ENCODE data around the gene APOBEC3B. TPM values are rescaled to one million over a fixed set of nuclear protein-coding genes. Genes with fewer than 3 reads are reported as not detected.
A peak's percentile ranks its signal among the peaks of the same experiment; 100 is the strongest.

The APOBEC3B gene
- total and polyA plus RNA-seq, 9 of the 15 experiments (the other 6 are each of a cell fraction or from before 2014, with no cell fraction given): 5.9 to 166 (median 43.2) TPM

DNA sequence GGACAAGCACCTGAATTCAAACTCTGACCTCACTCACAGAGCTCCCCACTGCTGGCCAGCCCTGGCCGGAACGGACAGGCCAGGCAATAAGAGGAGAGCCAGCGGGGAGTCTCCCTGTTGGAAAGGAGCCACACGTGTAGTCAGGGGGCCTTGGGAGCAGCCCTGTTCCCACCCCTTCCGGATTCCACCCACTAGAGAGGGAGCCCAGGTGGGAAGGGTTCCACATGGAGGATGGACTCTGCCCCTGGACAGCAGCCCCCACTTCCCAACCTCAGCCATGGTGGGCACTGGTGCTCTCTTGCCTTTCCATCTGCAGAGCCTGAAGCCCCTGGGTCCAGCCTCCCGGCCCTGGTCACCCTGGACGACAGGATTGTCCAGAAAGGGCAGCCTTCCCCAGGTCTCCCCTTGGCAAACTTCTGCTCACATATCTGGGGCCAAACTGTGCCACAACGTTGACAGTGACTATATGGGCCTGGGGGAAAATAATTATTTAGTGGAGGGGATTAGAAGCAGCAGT lies 32.2 kb upstream of the APOBEC3B start:
- Histone ChIP-seq H2AFZ (ENCODE audit: low read depth, low read length) (no peak overlapping the region), H3K4me2 (ENCODE audit: insufficient read depth, low read length) (no peak overlapping the region), H3K27ac (ENCODE audit: extremely low read depth, low read depth, low read length) (no peak overlapping the region), H3K4me3 (no peak overlapping the region), H3K9me1 (ENCODE audit: control insufficient read depth, insufficient read depth, low read length) (no peaks in the 10 kb centered on the region), H3K4me1 (replicated peaks in 1 of 2; ENCODE audit: control insufficient read depth in 2 of 2, insufficient read depth in 2 of 2, low read length in 2 of 2) (peaks cover 5 to 18% of the 10 kb centered on the region in 2 experiments; a peak in 4 of 5 replicates), H3K79me2 (ENCODE audit: control insufficient read depth, insufficient read depth, low read length) (no peaks in the 10 kb centered on the region), H3K9ac (ENCODE audit: insufficient read depth in 1 of 2, low read depth in 2 of 2, low read length in 2 of 2) (peak overlapping the region in 1 of 2 experiments; percentile 35; a peak in 1 of 4 replicates), H4K20me1 (replicated peaks; ENCODE audit: control insufficient read depth, insufficient read depth, low read length) (0 out of 2 replicates have a peak, but pooled peaks cover 4% of the 10 kb centered on the region), H3K9me3 (replicated peaks; ENCODE audit: control insufficient read depth, insufficient read depth, low read depth, low read length) (no peaks in the 10 kb centered on the region), H3K27me3 (ENCODE audit: control insufficient read depth in 2 of 2, insufficient read depth in 2 of 2, low read length in 2 of 2) (peaks cover 12 to 25% of the 10 kb centered on the region in 2 experiments), H3K36me3 (ENCODE audit: control insufficient read depth, insufficient read depth, low read length) (no peaks in the 10 kb centered on the region)
- ATAC-seq: no peak
- FAIRE-seq: no peak
- WGBS (ENCODE audit: insufficient coverage, low coverage, missing lambda C conversion rate): 7% methylated on average over 4 of the region's 8 CpGs
- TF ChIP-seq, protein P1, sequence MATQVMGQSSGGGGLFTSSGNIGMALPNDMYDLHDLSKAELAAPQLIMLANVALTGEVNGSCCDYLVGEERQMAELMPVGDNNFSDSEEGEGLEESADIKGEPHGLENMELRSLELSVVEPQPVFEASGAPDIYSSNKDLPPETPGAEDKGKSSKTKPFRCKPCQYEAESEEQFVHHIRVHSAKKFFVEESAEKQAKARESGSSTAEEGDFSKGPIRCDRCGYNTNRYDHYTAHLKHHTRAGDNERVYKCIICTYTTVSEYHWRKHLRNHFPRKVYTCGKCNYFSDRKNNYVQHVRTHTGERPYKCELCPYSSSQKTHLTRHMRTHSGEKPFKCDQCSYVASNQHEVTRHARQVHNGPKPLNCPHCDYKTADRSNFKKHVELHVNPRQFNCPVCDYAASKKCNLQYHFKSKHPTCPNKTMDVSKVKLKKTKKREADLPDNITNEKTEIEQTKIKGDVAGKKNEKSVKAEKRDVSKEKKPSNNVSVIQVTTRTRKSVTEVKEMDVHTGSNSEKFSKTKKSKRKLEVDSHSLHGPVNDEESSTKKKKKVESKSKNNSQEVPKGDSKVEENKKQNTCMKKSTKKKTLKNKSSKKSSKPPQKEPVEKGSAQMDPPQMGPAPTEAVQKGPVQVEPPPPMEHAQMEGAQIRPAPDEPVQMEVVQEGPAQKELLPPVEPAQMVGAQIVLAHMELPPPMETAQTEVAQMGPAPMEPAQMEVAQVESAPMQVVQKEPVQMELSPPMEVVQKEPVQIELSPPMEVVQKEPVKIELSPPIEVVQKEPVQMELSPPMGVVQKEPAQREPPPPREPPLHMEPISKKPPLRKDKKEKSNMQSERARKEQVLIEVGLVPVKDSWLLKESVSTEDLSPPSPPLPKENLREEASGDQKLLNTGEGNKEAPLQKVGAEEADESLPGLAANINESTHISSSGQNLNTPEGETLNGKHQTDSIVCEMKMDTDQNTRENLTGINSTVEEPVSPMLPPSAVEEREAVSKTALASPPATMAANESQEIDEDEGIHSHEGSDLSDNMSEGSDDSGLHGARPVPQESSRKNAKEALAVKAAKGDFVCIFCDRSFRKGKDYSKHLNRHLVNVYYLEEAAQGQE (IDR thresholded peaks at IDR 0.05; ENCODE audit: borderline replicate concordance): peak; percentile 38
- TF ChIP-seq, protein P1 (CRISPR knock-in tag; IDR thresholded peaks at IDR 0.05; ENCODE audit: low read depth): no peak
- TF ChIP-seq XRCC4 (IDR thresholded peaks at IDR 0.05; ENCODE audit: extremely low read depth, insufficient read depth, insufficient read length): no peak
- DNase-seq (ENCODE audit: extremely low read depth in 1 of 4, low spot score in 3 of 4): no peak
- intact Hi-C loops (cut with micrococcal nuclease): no loop called here
- POLR2A ChIA-PET: interaction anchor here (1.0 kb wide), 1 partner anchor 11 kb away, joined by 3 read pairs; no protein-coding TSS in a partner anchor
- BruUV-seq (replicated peaks): no TSS peak
- in situ Hi-C loops (cut with MboI): no loop called here
- CTCF ChIA-PET (ENCODE audit: low intra/inter-chr PET ratio): no interaction called here

All from K562 (cell line).